Hematopoietic multipotent progenitor cell treated with erythropoietin and hydrocortisone succinate and interleukin-3 and kit ligand, for 8 days (in vitro differentiated cells): ENCODE results near the gene NT5M.
"Not testable (repeated sequence)": the region's sequence is repeated elsewhere in the genome, so short reads cannot be mapped to it uniquely, and the experiment has no call there.

Experiments used
- DNase-seq: peaks from one replicate; pipeline ENCODE4 v3.0.0-alpha.2; 2015

The NT5M gene

DNA sequence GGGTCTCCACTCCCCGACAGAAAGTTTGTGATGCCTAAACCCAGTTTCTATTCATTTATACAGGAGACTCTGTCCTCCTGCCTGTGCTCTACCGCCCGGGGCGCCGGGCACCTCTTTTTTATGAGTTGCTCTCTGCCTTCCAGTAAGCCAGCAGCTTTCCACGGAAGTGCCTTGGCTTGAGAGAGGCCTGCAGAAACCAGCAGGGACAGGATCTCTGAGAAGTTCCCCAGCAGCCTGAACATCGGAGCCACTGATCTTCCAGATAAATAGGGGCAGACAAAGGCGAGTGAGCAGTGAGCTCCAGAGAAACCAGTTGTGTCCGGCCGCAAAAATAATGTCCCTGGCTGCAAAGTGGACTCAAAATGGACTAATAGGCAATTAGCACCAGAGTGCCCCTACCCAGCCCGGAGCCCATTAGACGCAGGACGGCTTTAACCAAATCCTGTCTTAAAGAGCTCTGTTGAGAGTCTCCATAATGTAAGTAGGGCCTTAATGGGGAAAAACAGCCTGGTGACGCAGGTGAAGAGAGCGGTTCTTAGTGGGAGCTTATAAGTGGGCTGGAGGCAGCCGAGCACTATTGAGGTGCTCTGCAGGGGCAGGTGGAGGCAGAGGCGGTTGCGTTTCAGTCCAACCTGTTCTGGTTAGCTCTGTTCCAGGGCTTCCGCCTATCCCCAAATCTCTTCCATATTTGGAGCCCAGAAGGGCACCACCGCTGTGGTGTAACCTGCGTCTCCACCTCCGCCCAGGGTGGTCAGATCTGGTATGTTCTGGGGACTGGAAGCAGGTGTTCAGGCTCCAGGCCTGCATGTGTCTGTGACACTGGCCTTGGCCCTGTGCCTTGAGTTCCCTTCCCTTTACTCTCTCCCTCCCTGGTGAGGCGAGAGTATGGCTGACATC lies 74.1 kb downstream of the NT5M start:
- DNase-seq, result no peak

GRCh38 chr17:17379197-17379991 lies 76.2 kb downstream of the NT5M start:
- DNase-seq, result no peak

GRCh38 chr17:17380145-17380925 lies 77.2 kb downstream of the NT5M start:
- DNase-seq, result no peak

DNA sequence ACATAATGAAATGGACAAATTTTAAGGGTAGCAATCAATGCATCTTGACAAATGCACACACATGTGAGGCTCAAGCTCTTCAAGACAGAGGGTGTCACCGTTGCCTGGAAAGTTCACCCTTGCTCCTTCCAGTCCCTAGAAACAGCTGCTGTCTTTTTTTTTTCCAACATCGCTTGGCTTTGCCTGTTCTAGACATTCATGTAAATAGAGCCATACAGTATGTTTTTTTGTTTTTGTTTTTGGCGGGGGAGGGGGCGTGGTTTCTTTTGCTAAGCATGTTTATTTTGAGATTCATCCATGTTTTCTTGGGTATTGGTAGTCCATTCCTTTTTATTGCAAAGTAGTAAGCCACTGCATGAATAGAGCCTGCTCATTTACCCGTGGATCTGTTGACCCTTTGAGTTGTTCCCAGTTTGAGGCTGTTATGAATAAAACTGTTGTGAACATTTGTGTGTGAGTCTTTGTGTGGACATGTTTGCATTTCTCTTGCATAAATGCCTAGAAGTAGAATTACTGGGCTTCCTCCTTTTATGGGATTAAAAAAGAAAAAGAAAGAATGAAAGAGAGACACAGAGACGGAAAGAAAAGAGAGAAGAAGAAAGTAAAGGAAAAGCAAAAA lies 78.4 kb downstream of the NT5M start:
- no peak for DNase-seq

DNA sequence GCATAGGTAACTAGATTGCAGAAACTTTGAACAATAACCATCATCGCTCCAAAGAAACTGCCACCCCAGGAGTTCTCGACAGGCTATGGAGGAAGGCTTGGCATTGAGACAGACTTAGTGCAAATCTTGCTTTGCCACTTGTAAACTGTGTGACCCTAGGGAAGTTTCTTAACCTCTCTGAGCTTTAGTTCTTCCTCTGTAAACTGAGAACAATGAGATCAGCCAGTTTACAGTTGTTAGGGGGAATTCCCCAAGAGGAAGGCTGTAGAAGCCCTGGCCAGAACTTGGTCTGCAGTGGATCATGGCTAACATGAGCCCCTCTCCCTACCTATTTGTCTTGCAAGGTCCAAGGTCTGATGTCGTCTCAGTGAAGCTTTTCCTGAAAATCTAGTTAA lies 78.9 kb downstream of the NT5M start:
- no peak for DNase-seq

GRCh38 chr17:17382971-17383370 lies 79.8 kb downstream of the NT5M start:
- DNase-seq, result no peak

DNA sequence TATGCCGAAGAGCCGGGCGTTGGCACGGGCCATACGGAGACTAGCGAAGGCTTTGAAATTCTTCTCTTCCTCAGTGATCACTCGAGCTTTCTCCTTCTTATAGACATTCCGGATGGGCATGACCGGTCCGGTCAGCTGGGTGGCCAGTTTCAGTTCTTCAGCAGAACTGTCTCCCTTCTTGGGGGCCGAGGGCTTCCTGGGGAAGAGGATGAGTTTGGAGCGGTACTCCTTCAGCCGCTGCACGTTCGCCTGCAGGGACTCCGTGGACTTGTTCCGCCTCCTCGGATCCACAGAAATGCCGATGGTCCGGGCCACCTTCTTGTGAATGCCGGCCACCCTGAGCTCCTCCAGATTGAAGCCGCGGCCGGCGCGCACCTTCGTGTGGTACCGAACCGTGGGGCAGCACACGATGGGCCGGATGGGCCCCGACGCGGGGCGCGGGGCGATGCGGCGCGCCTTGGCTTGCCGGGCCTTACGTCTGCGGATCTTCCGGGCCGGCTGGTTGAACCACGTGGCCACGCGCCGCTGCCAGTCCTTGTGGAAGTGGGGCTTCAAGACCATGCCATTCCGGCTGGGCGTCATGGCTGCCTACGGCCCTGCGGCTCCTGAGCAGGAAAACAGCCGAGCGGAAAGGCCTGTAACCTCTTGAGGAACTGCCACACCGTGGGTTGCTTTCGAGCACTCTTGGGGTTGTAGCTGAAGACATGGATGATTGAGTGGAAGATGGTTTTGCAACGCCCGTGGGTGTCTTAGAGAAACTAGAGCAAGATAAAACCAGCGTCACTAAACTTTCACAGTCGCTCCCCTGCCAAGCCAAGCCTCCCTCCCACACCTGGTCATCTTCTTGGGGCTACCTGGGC lies 80.5 kb downstream of the NT5M start:
- not testable (repeated sequence) for DNase-seq

GRCh38 chr17:17384291-17384615 lies 81.1 kb downstream of the NT5M start:
- no peak for DNase-seq

- no peak for DNase-seq
Observed at GRCh38 chr17:17384961-17385360, 81.8 kb downstream of the NT5M start.

DNA sequence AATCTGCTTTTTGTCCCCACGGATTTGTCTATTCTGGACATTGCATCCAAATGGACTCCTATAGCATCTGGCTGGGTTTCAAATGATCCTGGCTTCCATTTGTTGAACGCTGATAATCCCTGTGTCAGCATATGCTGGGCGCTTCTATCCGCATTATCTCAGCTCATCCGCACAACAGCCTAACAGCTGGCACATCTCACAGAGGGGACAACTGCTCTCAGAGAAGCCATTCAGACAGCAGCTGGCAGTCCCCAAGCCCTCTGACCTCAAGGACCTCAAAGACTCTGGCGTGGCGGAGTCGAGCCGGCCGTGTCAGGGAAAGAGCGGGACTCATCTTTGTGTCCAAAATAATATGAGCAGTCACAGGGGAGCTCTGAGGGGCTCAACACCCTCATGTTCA lies 82.3 kb downstream of the NT5M start:
- no peak for DNase-seq

- DNase-seq, result no peak
Observed at GRCh38 chr17:17386094-17386800, 83.1 kb downstream of the NT5M start.

DNA sequence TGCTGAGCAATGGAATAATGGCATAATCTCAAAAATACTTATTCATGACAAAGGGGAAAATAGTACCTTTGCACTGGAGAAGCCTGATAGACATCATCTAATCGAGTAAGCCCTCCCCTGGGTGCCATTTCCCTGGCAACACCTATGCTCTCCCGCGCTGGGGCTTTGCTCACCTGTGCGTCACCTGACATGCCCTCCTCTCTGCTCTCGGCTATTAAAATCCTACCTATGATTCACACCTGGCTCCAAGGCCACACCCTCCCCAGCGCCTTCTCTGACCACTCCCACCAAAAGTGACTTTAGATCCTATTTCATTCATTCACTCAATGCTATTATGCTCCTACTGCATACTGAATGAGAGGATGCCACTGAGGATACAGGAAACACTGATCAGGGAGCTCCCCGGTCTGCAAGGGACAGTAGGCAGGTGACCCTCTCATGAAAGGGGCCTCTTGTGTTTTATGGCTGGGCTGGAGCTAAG lies 83.9 kb downstream of the NT5M start:
- no peak for DNase-seq

DNA sequence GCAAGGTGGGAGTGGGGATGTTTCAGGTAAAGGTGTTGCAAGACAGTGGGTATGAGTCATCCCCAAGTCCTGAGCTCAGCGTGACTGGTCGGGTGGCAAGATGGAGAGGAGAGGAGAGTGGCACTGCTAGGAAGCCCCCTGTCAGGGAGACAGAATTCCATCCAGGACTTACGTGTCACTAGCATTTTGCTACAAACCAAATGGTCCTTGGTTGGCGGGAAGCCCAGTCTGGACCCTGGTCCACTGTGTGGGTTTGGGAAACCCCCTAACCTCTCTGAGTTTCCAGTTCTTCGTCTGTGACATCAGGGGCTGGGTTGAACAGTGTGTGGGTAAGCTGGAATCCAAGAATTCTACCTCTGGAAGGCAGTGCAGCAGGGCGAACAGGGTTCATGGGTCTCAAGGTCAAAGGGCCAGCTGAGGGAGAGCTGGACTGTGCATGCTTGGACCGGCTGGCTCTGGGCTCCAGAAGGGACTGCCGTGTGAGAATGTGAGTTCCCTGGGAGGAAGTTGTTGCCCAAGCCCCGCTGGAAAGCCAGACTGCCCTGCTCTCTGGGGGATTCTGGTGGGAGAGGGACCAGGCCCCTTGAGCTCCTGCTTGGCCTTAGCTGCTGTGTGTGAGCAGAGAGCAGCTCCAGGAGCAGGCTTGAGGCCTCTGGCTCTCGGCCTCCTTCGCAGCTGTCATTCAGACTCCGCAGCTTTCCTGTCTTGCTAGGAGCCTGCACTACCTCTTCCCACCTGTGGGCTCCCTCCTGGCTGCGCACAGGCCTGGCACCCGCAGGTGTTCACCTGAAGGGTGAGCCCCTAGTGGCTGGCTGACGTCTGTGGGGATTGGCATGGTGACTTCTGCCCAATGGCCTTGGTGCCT lies 84.6 kb downstream of the NT5M start:
- DNase-seq, result no peak

DNA sequence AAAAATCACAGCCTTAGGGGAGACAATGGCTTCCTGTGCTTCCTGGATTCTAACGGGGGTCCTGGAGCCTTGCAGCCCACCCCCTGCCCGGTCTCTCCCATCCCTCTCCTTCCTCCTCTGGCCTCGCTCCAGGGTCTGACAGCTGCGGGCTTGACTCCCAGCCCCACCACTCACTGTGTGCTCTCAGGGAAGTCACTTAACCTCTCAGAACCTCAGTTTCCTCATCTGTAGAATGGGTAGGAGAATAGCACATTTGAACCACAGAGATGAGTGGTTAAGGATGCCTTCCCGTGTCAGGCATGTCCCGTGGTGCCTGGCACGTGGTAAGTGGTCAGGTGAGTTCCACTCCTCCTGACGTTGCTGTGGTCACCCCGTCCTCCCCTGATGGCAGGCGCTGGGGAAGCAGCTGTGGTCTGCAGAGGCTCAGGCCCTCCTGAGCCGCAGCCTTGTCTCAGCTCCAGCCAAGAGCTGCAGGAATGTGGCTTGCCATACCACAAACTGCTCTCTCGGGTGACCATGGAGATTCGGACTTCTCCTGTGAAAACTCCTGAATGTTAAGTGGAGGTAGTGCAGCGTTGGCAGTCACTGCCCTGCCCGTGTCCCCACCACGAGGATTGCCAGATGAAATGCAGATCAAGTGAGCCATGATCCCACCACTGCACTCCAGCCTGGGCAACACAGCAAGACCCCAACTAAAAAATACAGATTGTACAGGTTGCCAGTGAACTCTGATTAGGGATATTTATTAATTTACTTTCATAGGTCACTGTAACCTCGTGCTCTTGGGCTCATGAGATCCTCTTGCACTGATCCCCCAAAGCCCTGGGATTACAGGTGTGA lies 85.7 kb downstream of the NT5M start:
- DNase-seq, result no peak

GRCh38 chr17:17391668-17392370 lies 88.6 kb downstream of the NT5M start:
- peak; percentile 38 for DNase-seq

DNA sequence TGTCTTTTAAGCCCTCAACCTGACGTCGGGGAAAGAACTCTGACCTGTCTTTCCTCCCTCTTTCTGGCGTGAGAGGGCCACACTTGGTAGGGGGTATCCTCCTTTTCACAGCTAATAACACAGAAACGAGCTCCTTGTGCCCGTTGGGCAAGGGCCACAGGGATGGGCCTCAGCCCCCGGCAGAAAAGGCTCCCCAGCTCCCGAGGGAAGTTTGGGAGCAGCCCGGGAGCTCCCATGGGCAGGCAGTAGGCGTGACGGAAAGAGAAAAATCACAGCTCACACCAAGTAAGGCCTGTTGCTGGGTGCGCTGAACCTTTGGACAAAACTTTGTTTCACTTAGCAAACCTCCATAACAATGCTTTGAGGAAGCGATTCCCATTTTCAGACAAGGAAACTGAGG lies 90.8 kb downstream of the NT5M start:
- DNase-seq, result no peak

GRCh38 chr17:17394494-17394893 lies 91.3 kb downstream of the NT5M start:
- DNase-seq, result no peak

DNA sequence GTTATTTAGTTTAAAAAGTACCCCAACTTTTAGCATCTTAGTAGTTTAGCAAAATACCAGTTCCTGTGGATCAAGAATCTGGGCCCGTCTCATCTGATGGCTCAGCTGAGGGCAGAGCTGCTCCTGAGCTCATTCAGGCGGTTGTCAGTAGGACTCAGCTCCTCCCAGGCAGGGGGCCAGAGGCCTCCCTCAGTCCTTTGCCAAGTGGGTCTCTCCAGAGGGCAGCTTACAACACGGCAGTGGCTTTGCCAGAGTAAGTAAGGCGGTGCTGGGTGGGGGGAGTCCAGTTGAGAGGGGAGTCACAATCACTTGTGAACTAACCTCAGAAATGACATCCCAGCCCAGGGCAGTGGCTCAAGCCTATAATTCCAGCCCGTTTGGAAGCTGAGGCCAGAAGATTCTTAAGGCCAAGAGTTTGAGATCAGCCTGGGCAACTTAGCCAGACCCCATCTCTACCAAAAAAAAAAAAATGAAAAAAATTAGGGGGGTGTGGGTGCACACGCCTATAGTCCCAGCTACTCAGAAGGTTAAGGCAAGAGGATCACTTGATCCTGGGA lies 92.2 kb downstream of the NT5M start:
- no peak for DNase-seq
